Thyroid gland (tissue), 4 donors: ENCODE measurements around the gene ETS1. TPM values are rescaled to one million over a fixed set of nuclear protein-coding genes. Genes with fewer than 3 reads are reported as not detected.
A peak's percentile ranks its signal among the peaks of the same experiment; 100 is the strongest.

Experiments
- DNase-seq, 2 donors: peaks; one replicate each; pipeline ENCODE4 v3.0.0-alpha.2; 2019
- H3K27ac ChIP-seq, 3 donors: fragments of 200-600 bp; sonication (generic); 1 replicate in 2 of 3; 2 replicates in 1 of 3; pipeline ENCODE4 v1.5.1; 2016 to 2019; ENCODE audit warnings: mild to moderate bottlenecking in 1 of 3, moderate library complexity in 1 of 3
- H3K27me3 ChIP-seq: fragments of 200-600 bp; sonication (generic); one replicate; pipeline ENCODE4 v1.5.1; 2019
- H3K36me3 ChIP-seq, 2 donors: fragments of 200-600 bp; sonication (generic); one replicate each; pipeline ENCODE4 v1.5.1; 2016 to 2019
- H3K4me1 ChIP-seq, 2 donors: fragments of 200-600 bp; sonication (generic); one replicate each; pipeline ENCODE4 v1.5.1; 2017 to 2019
- H3K4me3 ChIP-seq, 3 donors: fragments of 200-600 bp; sonication (generic); replicated peaks in 1 of 3; 1 replicate in 2 of 3; 2 replicates in 1 of 3; pipeline ENCODE4 v1.5.1; 2016; ENCODE audit warnings: mild to moderate bottlenecking in 1 of 3
- H3K9me3 ChIP-seq: fragments of 200-600 bp; sonication (generic); one replicate; pipeline ENCODE4 v1.5.1; 2017
- CTCF ChIP-seq, 6 experiments: fragments of 200-600 bp in 3 of 6; fragments of 450-650 bp in 3 of 6; sonication (generic) in 3 of 6; IDR thresholded peaks; one replicate each; pipeline ENCODE4 v1.5.1; 2016 to 2019; ENCODE audit warnings: antibody characterized with exemption in 6 of 6, mild to moderate bottlenecking in 2 of 6, inconsistent platforms in 1 of 6, moderate library complexity in 1 of 6
- POLR2A ChIP-seq, 2 donors: fragments of 450-650 bp; IDR thresholded peaks; one replicate each; pipeline ENCODE4 v1.6.1; 2017; ENCODE audit warnings: antibody characterized with exemption in 2 of 2, mild to moderate bottlenecking in 2 of 2, moderate library complexity in 1 of 2
- WGBS, 2 donors: methylation state at CpG; one replicate each; pipeline ENCODE4 v1.1.5; 2017; 5-methylcytosine and 5-hydroxymethylcytosine counted together
- intact Hi-C: fragments of 100-400 bp; cut with DNase I; formaldehyde crosslinking; loops from one replicate; pipeline ENCODE4 v1.15.1; 2023
- total RNA-seq, 4 donors: library from RNA; depleted of rRNA; stranded (reverse); fragments of >200 nt; gene quantifications; one replicate each; pipeline ENCODE4 v1.2.3, GENCODE V29; 2016

ETS1 gene
- total RNA-seq, 4 donors from 2014 or later = 38.4 to 79.4 (median 58.4) TPM

GRCh38 chr11:128515826-128516778 is 71.3 kb downstream of the ETS1 start:
- WGBS, 2 donors = 65 to 68% methylated on average over 10 of the region's 10 CpGs

GRCh38 chr11:128515086-128515485 is 72.3 kb downstream of the ETS1 start:
- no peaks in the 10 kb centered on the region for H3K27me3 ChIP-seq
- no peak for DNase-seq
- 68 to 69% methylated on average over 6 of the region's 6 CpGs for WGBS, 2 donors
- no peak overlapping the region for H3K4me3 ChIP-seq
- H3K36me3 ChIP-seq = no peaks in the 10 kb centered on the region
- TF ChIP-seq CTCF (IDR thresholded peaks at IDR 0.05) = no peak
- H3K4me1 ChIP-seq = peaks cover 11 to 21% of the 10 kb centered on the region in 2 donors
- H3K9me3 ChIP-seq = no peaks in the 10 kb centered on the region
- peak overlapping the region in 1 of 3 donors; percentile 6 for H3K27ac ChIP-seq
- intact Hi-C loops = no loop called here

More at GRCh38 chr11:128515826-128516778, 71.3 kb downstream of the ETS1 start:
- no peak overlapping the region for H3K4me3 ChIP-seq
- H3K27ac ChIP-seq = peak overlapping the region; percentile 3 to 93 (median 89)
- H3K4me1 ChIP-seq = peaks cover 11 to 23% of the 10 kb centered on the region in 2 donors
- no peaks in the 10 kb centered on the region for H3K27me3 ChIP-seq
- TF ChIP-seq CTCF (IDR thresholded peaks at IDR 0.05) (no peak), POLR2A (IDR thresholded peaks at IDR 0.05) (no peak)
- H3K9me3 ChIP-seq = no peaks in the 10 kb centered on the region
- no peak for DNase-seq
- intact Hi-C loops = no loop called here
- H3K36me3 ChIP-seq = no peaks in the 10 kb centered on the region

- TF ChIP-seq POLR2A (IDR thresholded peaks at IDR 0.05) (no peak), CTCF (IDR thresholded peaks at IDR 0.05) (no peak)
- H3K4me3 ChIP-seq = no peak overlapping the region
- H3K4me1 ChIP-seq = peaks cover 7 to 31% of the 10 kb centered on the region in 2 donors
- H3K27ac ChIP-seq = peak overlapping the region in 2 of 3 donors; percentile 6 to 36
- intact Hi-C loops = no loop called here
- H3K36me3 ChIP-seq = no peaks in the 10 kb centered on the region
- no peak for DNase-seq
- 79 to 83% methylated on average over 6 of the region's 6 CpGs for WGBS, 2 donors
- H3K9me3 ChIP-seq = no peaks in the 10 kb centered on the region
- no peaks in the 10 kb centered on the region for H3K27me3 ChIP-seq
These were observed 73.3 kb downstream of the ETS1 start for GRCh38 chr11:128513915-128514681.

GRCh38 chr11:128512474-128512996 is 74.8 kb downstream of the ETS1 start:
- Histone ChIP-seq H3K36me3 (no peaks in the 10 kb centered on the region), H3K4me3 (no peak overlapping the region), H3K4me1 (peaks cover 0 to 38% of the 10 kb centered on the region in 2 donors), H3K27me3 (no peaks in the 10 kb centered on the region), H3K27ac (peak overlapping the region in 1 of 3 donors; percentile 3), H3K9me3 (no peaks in the 10 kb centered on the region)
- intact Hi-C loops = no loop called here
- TF ChIP-seq CTCF (IDR thresholded peaks at IDR 0.05) = no peak
- TF ChIP-seq POLR2A (IDR thresholded peaks at IDR 0.05) = no peak
- no peak for DNase-seq
- WGBS, 2 donors = 75 to 87% methylated on average over 12 to 14 of the region's 14 CpGs
